MCF 10A (cell line): ENCODE results near the gene TRAF1. TPM values are rescaled to one million over a fixed set of nuclear protein-coding genes. Genes with fewer than 3 reads are reported as not detected.

Experiments
- BruUV-seq: library from RNA; stranded (reverse); fragments of 400-500 nt; replicated peaks from 2 replicates; lab custom pipeline; 2021; lab: Mats Ljungman, UMichigan
- CTCF ChIA-PET: fragments of 300-600 bp; sonication (Branson Sonifier 250); formaldehyde crosslinking; extraction: SDS; loops from one replicate; lab custom pipeline; 2021; ENCODE audit warnings: antibody characterized with exemption, inconsistent platforms; lab: Yijun Ruan, JAX
- POLR2A ChIA-PET: fragments of 300-600, 350-650 bp; sonication (Branson Sonifier 250); formaldehyde crosslinking; extraction: SDS; loops from one replicate; lab custom pipeline; 2020; ENCODE audit warnings: antibody characterized with exemption, inconsistent platforms; lab: Yijun Ruan, JAX
- DNase-seq: peaks from one replicate; pipeline ENCODE4 v3.0.0-alpha.2; 2018; ENCODE audit not compliant: unreplicated experiment
- H3K27ac Mint-ChIP-seq: one replicate; pipeline ENCODE4 v1.8.0; 2022; ENCODE audit warnings: mild to moderate bottlenecking, low read depth, mixed read lengths; ENCODE audit not compliant: unreplicated experiment
- H3K27me3 Mint-ChIP-seq: one replicate; pipeline ENCODE4 v1.8.0; 2022; ENCODE audit warnings: mixed read lengths; ENCODE audit not compliant: insufficient read depth, unreplicated experiment
- H3K36me3 Mint-ChIP-seq: one replicate; pipeline ENCODE4 v1.8.0; 2022; ENCODE audit warnings: mild to moderate bottlenecking, moderate library complexity, mixed read lengths; ENCODE audit not compliant: insufficient read depth, unreplicated experiment
- H3K4me1 Mint-ChIP-seq: one replicate; pipeline ENCODE4 v1.8.0; 2022; ENCODE audit warnings: mixed read lengths; ENCODE audit not compliant: insufficient read depth, unreplicated experiment
- H3K4me3 Mint-ChIP-seq: one replicate; pipeline ENCODE4 v1.8.0; 2022; ENCODE audit warnings: mild to moderate bottlenecking, moderate library complexity, mixed read lengths; ENCODE audit not compliant: unreplicated experiment
- H3K9me3 Mint-ChIP-seq: one replicate; pipeline ENCODE4 v1.8.0; 2022; ENCODE audit warnings: mixed read lengths; ENCODE audit not compliant: unreplicated experiment
- CTCF ChIP-seq: fragments of 200-600 bp; IDR thresholded peaks from one replicate; pipeline ENCODE4 v1.8.0; 2022; ENCODE audit warnings: antibody characterized with exemption, mild to moderate bottlenecking; ENCODE audit not compliant: unreplicated experiment
- intact Hi-C: fragments of 100-400 bp; cut with micrococcal nuclease; formaldehyde crosslinking; loops from 2 replicates; pipeline ENCODE4 v1.14.1; 2022
- total RNA-seq: library from RNA; stranded (reverse); gene quantifications from 2 replicates; pipeline ENCODE4 v1.2.3, GENCODE V29; 2022

The TRAF1 gene
- total RNA-seq, 1 experiment from 2014 or later, result 0.84 TPM

- no peak overlapping the region for H3K27ac Mint-ChIP-seq
- intact Hi-C loops, result no loop called here
- CTCF ChIA-PET, result interaction anchor here (1.5 kb wide), 1 partner anchor 97 kb away, joined by 3 read pairs; no protein-coding TSS in a partner anchor
- H3K4me1 Mint-ChIP-seq, result no peaks in the 10 kb centered on the region
- no peak for DNase-seq
- no peak overlapping the region for H3K4me3 Mint-ChIP-seq
- H3K27me3 Mint-ChIP-seq, result no peaks in the 10 kb centered on the region
- H3K9me3 Mint-ChIP-seq, result no peaks in the 10 kb centered on the region
- POLR2A ChIA-PET, result interaction anchor here (1.0 to 1.4 kb wide), 2 partner anchors 9 to 17 kb away, joined by 3 to 8 read pairs; no protein-coding TSS in a partner anchor
- peaks cover 29% of the 10 kb centered on the region for H3K36me3 Mint-ChIP-seq
- no TSS peak for BruUV-seq
- TF ChIP-seq CTCF, result no peak
Measured at GRCh38 chr9:120853198-120853597, 73.4 kb downstream of the TRAF1 start.

Other genes with a start within 250 kb of the TRAF1 start
- 5.7 and 6.9 TPM in 2 replicates for gene MEGF9, start 212.3 kb downstream of the TRAF1 start, total RNA-seq
- gene FBXW2, start 133.4 kb downstream of the TRAF1 start, total RNA-seq, result 53.9 and 58.4 TPM in 2 replicates
- 71.0 and 91.0 TPM in 2 replicates for gene PSMD5, start 83.9 kb downstream of the TRAF1 start, total RNA-seq
- gene PHF19, start 49.6 kb downstream of the TRAF1 start, total RNA-seq, result 39.6 and 61.0 TPM in 2 replicates
- gene C5, start 123.5 kb upstream of the TRAF1 start, total RNA-seq, result 3.2 and 4.2 TPM in 2 replicates
- gene CNTRL, start 148.2 kb upstream of the TRAF1 start, total RNA-seq, result 11.6 and 18.9 TPM in 2 replicates